ENCODE data around the gene TNFRSF12A. TPM values are rescaled to one million over a fixed set of nuclear protein-coding genes. Genes with fewer than 3 reads are reported as not detected.

TNFRSF12A gene
- total and polyA plus RNA-seq, 2 of the 13 experiments (the other 11 are each of a cell fraction or from before 2014, with no cell fraction given): 61.9 to 66.0 TPM

DNA sequence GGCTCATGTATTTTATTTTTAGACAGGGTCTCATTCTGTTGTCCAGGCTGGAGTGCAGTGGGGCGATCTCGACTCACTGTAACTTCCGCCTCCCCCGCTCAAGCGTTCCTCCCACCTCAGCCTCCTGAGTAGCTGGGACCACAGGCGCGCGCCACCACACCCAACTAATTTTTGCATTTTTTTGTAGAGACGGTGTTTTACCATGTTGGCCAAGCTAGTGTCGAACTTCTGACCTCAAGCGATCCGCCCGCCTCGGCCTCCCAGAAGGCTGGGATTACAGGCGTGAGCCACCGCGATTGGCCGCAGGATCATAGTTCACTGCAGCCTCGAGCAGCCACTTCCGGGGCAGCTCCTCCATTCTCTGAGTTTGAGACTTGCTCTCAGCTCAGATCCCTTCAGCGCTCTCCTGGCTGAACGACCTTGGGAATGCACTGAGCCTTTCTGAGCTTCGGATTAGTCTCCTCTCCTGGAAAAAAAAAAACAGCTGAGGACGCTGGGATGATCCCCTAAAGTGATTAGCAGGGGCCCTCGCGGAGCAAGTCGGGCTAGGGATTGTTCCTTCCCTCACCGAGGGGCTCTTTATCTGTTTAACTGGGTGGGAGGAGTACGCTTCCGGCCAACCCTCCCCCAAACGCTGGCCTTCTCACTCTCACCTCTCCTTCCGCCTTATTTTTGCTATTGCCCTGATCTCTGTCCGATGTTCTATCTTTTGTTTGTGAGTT lies 38.8 kb upstream of the TNFRSF12A start (continued):
- TF ChIP-seq, protein P1, sequence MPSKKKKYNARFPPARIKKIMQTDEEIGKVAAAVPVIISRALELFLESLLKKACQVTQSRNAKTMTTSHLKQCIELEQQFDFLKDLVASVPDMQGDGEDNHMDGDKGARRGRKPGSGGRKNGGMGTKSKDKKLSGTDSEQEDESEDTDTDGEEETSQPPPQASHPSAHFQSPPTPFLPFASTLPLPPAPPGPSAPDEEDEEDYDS (CRISPR knock-in tag; IDR thresholded peaks at IDR 0.05): peak; percentile 68
- TF ChIP-seq ZNF557 (CRISPR knock-in tag; IDR thresholded peaks at IDR 0.05): no peak
- peak; percentile 15; the same call in 1 of the 2 replicates for TF ChIP-seq KDM2A (CRISPR knock-in tag; IDR thresholded peaks at IDR 0.05; ENCODE audit: borderline replicate concordance, low read depth)
- TF ChIP-seq KAT7 (CRISPR knock-in tag; IDR thresholded peaks at IDR 0.05; ENCODE audit: borderline replicate concordance): no peak
- peak; percentile 72; the same call in 1 of the 2 replicates for TF ChIP-seq HBP1 (CRISPR knock-in tag; IDR thresholded peaks at IDR 0.05; ENCODE audit: low read depth)
- no peak for TF ChIP-seq NR1H2 (CRISPR knock-in tag; IDR thresholded peaks at IDR 0.05; ENCODE audit: borderline replicate concordance, low read depth)
- TF ChIP-seq ZNF296 (CRISPR knock-in tag; conservative IDR thresholded peaks at IDR 0.05): no peak; the same call in 1 of the 2 replicates
- TF ChIP-seq ZNF724P (CRISPR knock-in tag; IDR thresholded peaks at IDR 0.05; ENCODE audit: borderline replicate concordance): no peak
- no peak; the same call in 1 of the 2 replicates for TF ChIP-seq ZNF451 (CRISPR knock-in tag; IDR thresholded peaks at IDR 0.05)
- TF ChIP-seq SOX6 (IDR thresholded peaks at IDR 0.05): no peak
- TF ChIP-seq SOX6 (CRISPR knock-in tag; IDR thresholded peaks at IDR 0.05): peak; percentile 37; the same call in 1 of the 2 replicates
- TF ChIP-seq ZMYM4 (CRISPR knock-in tag; IDR thresholded peaks at IDR 0.05): 0 out of 2 replicates have a peak, but pooled peaks have one; percentile 37
- TF ChIP-seq ZNF460 (CRISPR knock-in tag; IDR thresholded peaks at IDR 0.05; ENCODE audit: borderline replicate concordance): peak; percentile 99
- no peak for TF ChIP-seq MTF1 (CRISPR knock-in tag; IDR thresholded peaks at IDR 0.05)
- TF ChIP-seq NFKBIZ (CRISPR knock-in tag; IDR thresholded peaks at IDR 0.05): peak; percentile 22; the same call in 1 of the 2 replicates
- TF ChIP-seq ZNF687 (CRISPR knock-in tag; IDR thresholded peaks at IDR 0.05): peak; percentile 83
- 0 out of 3 replicates have a peak, but pooled peaks have one; percentile 38 for TF ChIP-seq MXI1 (IDR thresholded peaks at IDR 0.05; ENCODE audit: borderline replicate concordance, low read depth, low read length)
- no peak for TF ChIP-seq CBFB (CRISPR knock-in tag; IDR thresholded peaks at IDR 0.05)
- no peak for TF ChIP-seq SIX1 (CRISPR knock-in tag; IDR thresholded peaks at IDR 0.05; ENCODE audit: borderline replicate concordance)
- TF ChIP-seq SP2 (CRISPR knock-in tag; IDR thresholded peaks at IDR 0.05): peak; percentile 50; the same call in 1 of the 2 replicates
- peak; percentile 62; the same call in 1 of the 2 replicates for TF ChIP-seq POLR2G (IDR thresholded peaks at IDR 0.05; ENCODE audit: low read depth, low read length)
- TF ChIP-seq ZFP1 (CRISPR knock-in tag; IDR thresholded peaks at IDR 0.05): no peak; the same call in 1 of the 2 replicates
- 0 out of 2 replicates have a peak, but pooled peaks have one; percentile 21 for TF ChIP-seq SIN3A (IDR thresholded peaks at IDR 0.05; ENCODE audit: borderline replicate concordance, low read depth, low read length)
- TF ChIP-seq CREB1 (IDR thresholded peaks at IDR 0.05): no peak
- peak; percentile 60; the same call in 1 of the 2 replicates for TF ChIP-seq CREB1 (CRISPR knock-in tag; IDR thresholded peaks at IDR 0.05)
- TF ChIP-seq ZNF260 (CRISPR knock-in tag; IDR thresholded peaks at IDR 0.05; ENCODE audit: borderline replicate concordance, low read depth): no peak
- TF ChIP-seq POLR2A (IDR thresholded peaks at IDR 0.05; ENCODE audit: insufficient read depth in 1 of 2, low read depth in 2 of 2, low read length in 2 of 2): peak; percentile 58

Data from HepG2 (cell line).